GM12878 (cell line): Measurements from ENCODE around the gene THUMPD3. TPM values are rescaled to one million over a fixed set of nuclear protein-coding genes. Genes with fewer than 3 reads are reported as not detected.
A peak's percentile ranks its signal among the peaks of the same experiment; 100 is the strongest.

Experiments
- ATAC-seq: fragments of 200-7000 bp; cut with Tn5 transposase; 3 replicates; pipeline ENCODE4 v1.9.1; 2020; ENCODE audit warnings: mild to moderate bottlenecking, moderate library complexity
- BruUV-seq: library from RNA; stranded (reverse); fragments of 400-500 nt; replicated peaks from 2 replicates; lab custom pipeline; 2021; lab: Mats Ljungman, UMichigan
- CTCF ChIA-PET: fragments of 300-600 bp; sonication (Branson Sonifier 250); formaldehyde crosslinking; extraction: SDS; loops from one replicate; lab custom pipeline; 2021; ENCODE audit warnings: inconsistent platforms; lab: Yijun Ruan, JAX
- POLR2A ChIA-PET: fragments of 350-600 bp; formaldehyde crosslinking; extraction: SDS; loops from one replicate; lab custom pipeline; 2021; ENCODE audit warnings: inconsistent platforms; lab: Charles Lee
- RAD21 ChIA-PET: fragments of 300-600 bp; sonication (Branson Sonifier 250); formaldehyde crosslinking; loops from one replicate; lab custom pipeline; 2023; ENCODE audit warnings: antibody characterized with exemption; ENCODE audit not compliant: unreplicated experiment; lab: Charles Lee
- SMC1A ChIA-PET: fragments of 300-600 bp; sonication (Branson Sonifier 250); formaldehyde crosslinking; loops from one replicate; lab custom pipeline; 2023; ENCODE audit not compliant: unreplicated experiment, uncharacterized antibody; lab: Charles Lee
- DNase-seq: peaks from one replicate; pipeline ENCODE4 v3.0.0-alpha.2; 2011; ENCODE audit warnings: low read depth, low spot score
- FAIRE-seq: peaks from 3 replicates; lab custom pipeline; 2011; peaks lifted over from hg19 to GRCh38; lab: Jason Lieb, UNC
- H2AFZ ChIP-seq: 2 replicates; pipeline ENCODE4 v1.6.0; 2011; ENCODE audit warnings: low read depth, low read length, control low read depth; ENCODE audit not compliant: control insufficient read depth
- H3K27ac ChIP-seq: 2 replicates; pipeline ENCODE4 v1.5.1; 2011; ENCODE audit warnings: control low read depth; ENCODE audit not compliant: control insufficient read depth, insufficient read depth
- H3K27me3 ChIP-seq, 2 experiments: replicated peaks in 1 of 2; 2 replicates each; pipeline versions ENCODE4 v1.6.0 to v1.6.1; 2011; ENCODE audit warnings: low read length in 1 of 2; ENCODE audit not compliant: control insufficient read depth in 2 of 2, insufficient read depth in 2 of 2
- H3K36me3 ChIP-seq, 2 experiments: 2 replicates each; pipeline ENCODE4 v1.5.1; 2011; ENCODE audit warnings: low read length in 1 of 2; ENCODE audit not compliant: control insufficient read depth in 2 of 2, insufficient read depth in 2 of 2
- H3K4me1 ChIP-seq: 2 replicates; pipeline ENCODE4 v1.6.1; 2011; ENCODE audit warnings: mild to moderate bottlenecking, low read length, moderate library complexity, mixed read lengths; ENCODE audit not compliant: control insufficient read depth, insufficient read depth
- H3K4me2 ChIP-seq: 2 replicates; pipeline ENCODE4 v1.6.0; 2011; ENCODE audit warnings: control low read depth; ENCODE audit not compliant: control insufficient read depth, insufficient read depth
- H3K4me3 ChIP-seq: fragments of 200-600 bp; sonication (generic); 2 replicates; pipeline ENCODE4 v1.5.1; 2016
- H3K79me2 ChIP-seq: 2 replicates; pipeline ENCODE4 v1.6.0; 2011; ENCODE audit warnings: low read length; ENCODE audit not compliant: control insufficient read depth, insufficient read depth
- H3K9ac ChIP-seq: 2 replicates; pipeline ENCODE4 v1.8.0; 2011; ENCODE audit warnings: low read length, control low read depth, mixed read lengths; ENCODE audit not compliant: control insufficient read depth, insufficient read depth
- H3K9me3 ChIP-seq: replicated peaks from 3 replicates; pipeline ENCODE4 v1.5.1; 2011; ENCODE audit warnings: mild to moderate bottlenecking, low read length; ENCODE audit not compliant: control insufficient read depth, insufficient read depth
- H4K20me1 ChIP-seq: 2 replicates; pipeline ENCODE4 v1.6.0; 2011; ENCODE audit not compliant: control insufficient read depth, insufficient read depth
- CHD1 ChIP-seq: IDR thresholded peaks from 2 replicates; pipeline ENCODE4 v1.6.1; 2012; ENCODE audit warnings: low read depth, low read length, improper control_type of control experiment
- POLR2AphosphoS5 ChIP-seq: IDR thresholded peaks from 2 replicates; pipeline ENCODE4 v1.6.1; 2011; ENCODE audit warnings: mild to moderate bottlenecking, low read length, inconsistent platforms
- RELA ChIP-seq: fragments of 450-650 bp; IDR thresholded peaks from 2 replicates; pipeline ENCODE4 v1.8.0; 2014; ENCODE audit warnings: borderline replicate concordance; ENCODE audit not compliant: partially characterized antibody
- TCF12 ChIP-seq: IDR thresholded peaks from 2 replicates; pipeline ENCODE4 v1.6.1; 2011; ENCODE audit warnings: low read depth, mild to moderate bottlenecking, low read length
- YY1 ChIP-seq: IDR thresholded peaks from 2 replicates; pipeline ENCODE4 v1.6.1; 2011; ENCODE audit warnings: low read depth, mild to moderate bottlenecking, low read length
- ZNF384 ChIP-seq: IDR thresholded peaks from 2 replicates; pipeline ENCODE4 v1.6.1; 2012; ENCODE audit warnings: low read depth, mild to moderate bottlenecking, low read length, improper control_type of control experiment, borderline replicate concordance
- WGBS: methylation state at CpG from one replicate; pipeline ENCODE4 v1.1.6; 2016; ENCODE audit warnings: low lambda C conversion rate; ENCODE audit not compliant: insufficient replicate concordance, insufficient coverage; ENCODE audit errors: missing lambda C conversion rate; 5-methylcytosine and 5-hydroxymethylcytosine counted together
- in situ Hi-C: fragments of 300-500 bp; cut with MboI; formaldehyde crosslinking; loops from 9 replicates; pipeline ENCODE4 v1.14.3; 2018; ENCODE audit warnings: mixed read lengths
- intact Hi-C: fragments of 100-400 bp; cut with micrococcal nuclease; formaldehyde crosslinking; loops from one replicate; pipeline ENCODE4 v1.14.2; 2022; ENCODE audit not compliant: unreplicated experiment
- polyA plus RNA-seq, 11 experiments: library from polyadenylated mRNA; depleted of rRNA in 4 of 11; unstranded in 6 of 11; stranded (reverse) in 5 of 11; fragments of >200 nt; fragmentation: Nextera tagmentation in 4 of 11; fragmentation: Illumina TruSeq in 1 of 11; extraction: Ambion mirVana in 4 of 11; extraction: Trizol in 1 of 11; gene quantifications; 1 replicate in 1 of 11; 2 replicates in 10 of 11; pipeline versions ENCODE4 v1.2.1 to v1.2.3, GENCODE V29; 2011 to 2016; ENCODE audit warnings: inconsistent platforms in 2 of 11, missing spikeins in 2 of 11, low read depth in 1 of 11
- total RNA-seq, 4 experiments: library from RNA; depleted of rRNA in 3 of 4; stranded (reverse); fragments of >200 nt in 3 of 4; fragmentation: Illumina TruSeq in 1 of 4; extraction: Trizol in 1 of 4; gene quantifications; 2 replicates each; pipeline versions ENCODE4 v1.2.1 to v1.2.3, GENCODE V29; 2013 to 2021
- TF ChIP-seq, protein P1 (sequence below): IDR thresholded peaks from 2 replicates; pipeline ENCODE4 v1.6.1; 2012; ENCODE audit warnings: low read depth, low read length, improper control_type of control experiment
- TF ChIP-seq, protein P2 (sequence below): IDR thresholded peaks from 2 replicates; pipeline ENCODE4 v1.6.1; 2012; ENCODE audit warnings: low read length, inconsistent platforms

Gene THUMPD3
- total and polyA plus RNA-seq, 10 of the 15 experiments (the other 5 are each of a cell fraction or from before 2014, with no cell fraction given), result 28.7 to 47.4 (median 41.8) TPM

DNA sequence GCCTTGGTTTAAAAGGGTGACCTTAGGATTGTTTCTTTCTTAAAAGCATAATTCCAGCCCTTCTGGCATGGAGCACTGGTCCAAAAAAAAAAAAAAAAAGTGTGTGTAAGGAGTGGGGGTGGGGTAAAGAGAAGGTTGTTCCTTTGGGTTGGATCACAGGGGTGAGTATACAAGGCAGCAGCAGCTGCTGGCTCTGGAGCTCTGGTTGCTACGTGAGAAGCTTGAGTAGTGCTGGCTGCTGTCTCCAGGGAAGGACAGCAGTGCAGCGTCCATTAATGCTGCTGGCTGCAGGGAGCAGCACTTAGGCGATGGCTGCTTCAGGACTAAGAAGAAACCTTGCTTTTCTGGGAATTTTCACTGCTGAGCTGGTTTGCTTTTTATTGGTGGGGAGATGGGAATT, 36.9 kb downstream of the THUMPD3 start:
- peak overlapping the region; percentile 99 for H3K4me3 ChIP-seq
- POLR2A ChIA-PET, result interaction anchor here (0.7 to 2.0 kb wide), 10 partner anchors 9 to 391 kb away, joined by 3 to 13 read pairs (median 4); partner anchors contain the start of gene THUMPD3
- BruUV-seq, result no TSS peak
- TF ChIP-seq, protein P1, sequence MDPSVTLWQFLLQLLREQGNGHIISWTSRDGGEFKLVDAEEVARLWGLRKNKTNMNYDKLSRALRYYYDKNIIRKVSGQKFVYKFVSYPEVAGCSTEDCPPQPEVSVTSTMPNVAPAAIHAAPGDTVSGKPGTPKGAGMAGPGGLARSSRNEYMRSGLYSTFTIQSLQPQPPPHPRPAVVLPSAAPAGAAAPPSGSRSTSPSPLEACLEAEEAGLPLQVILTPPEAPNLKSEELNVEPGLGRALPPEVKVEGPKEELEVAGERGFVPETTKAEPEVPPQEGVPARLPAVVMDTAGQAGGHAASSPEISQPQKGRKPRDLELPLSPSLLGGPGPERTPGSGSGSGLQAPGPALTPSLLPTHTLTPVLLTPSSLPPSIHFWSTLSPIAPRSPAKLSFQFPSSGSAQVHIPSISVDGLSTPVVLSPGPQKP, result no peak
- TF ChIP-seq, protein P2, sequence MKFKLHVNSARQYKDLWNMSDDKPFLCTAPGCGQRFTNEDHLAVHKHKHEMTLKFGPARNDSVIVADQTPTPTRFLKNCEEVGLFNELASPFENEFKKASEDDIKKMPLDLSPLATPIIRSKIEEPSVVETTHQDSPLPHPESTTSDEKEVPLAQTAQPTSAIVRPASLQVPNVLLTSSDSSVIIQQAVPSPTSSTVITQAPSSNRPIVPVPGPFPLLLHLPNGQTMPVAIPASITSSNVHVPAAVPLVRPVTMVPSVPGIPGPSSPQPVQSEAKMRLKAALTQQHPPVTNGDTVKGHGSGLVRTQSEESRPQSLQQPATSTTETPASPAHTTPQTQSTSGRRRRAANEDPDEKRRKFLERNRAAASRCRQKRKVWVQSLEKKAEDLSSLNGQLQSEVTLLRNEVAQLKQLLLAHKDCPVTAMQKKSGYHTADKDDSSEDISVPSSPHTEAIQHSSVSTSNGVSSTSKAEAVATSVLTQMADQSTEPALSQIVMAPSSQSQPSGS, result no peak
- TF ChIP-seq TCF12 (0 out of 2 replicates have a peak, but pooled peaks have one; percentile 52), POLR2AphosphoS5 (peak; percentile 57; the same call in 1 of the 2 replicates), YY1 (peak; percentile 86), CHD1 (no peak), ZNF384 (peak; percentile 45; the same call in 1 of the 2 replicates), RELA (no peak)
- RAD21 ChIA-PET, result interaction anchor here (0.7 to 2.1 kb wide), 6 partner anchors 10 to 46 kb away, joined by 3 to 5 read pairs (median 4); partner anchors contain the start of gene THUMPD3
- H3K79me2 ChIP-seq, result peaks cover 91% of the 10 kb centered on the region
- H3K4me2 ChIP-seq, result peak overlapping the region; percentile 70
- ATAC-seq (no peak), DNase-seq (no peak), FAIRE-seq (peak; percentile 59)
- peaks cover 0 to 8% of the 10 kb centered on the region in 2 experiments; a peak in 1 of 4 replicates for H3K36me3 ChIP-seq
- in situ Hi-C loops, result no loop called here
- H4K20me1 ChIP-seq, result peaks cover 3% of the 10 kb centered on the region
- H3K27me3 ChIP-seq, result no peaks in the 10 kb centered on the region
- H3K9ac ChIP-seq, result peak overlapping the region; percentile 99
- H3K27ac ChIP-seq, result peak overlapping the region; percentile 100
- no peak overlapping the region for H2AFZ ChIP-seq
- H3K4me1 ChIP-seq, result peaks cover 5% of the 10 kb centered on the region; the same call in 1 of the 2 replicates
- H3K9me3 ChIP-seq, result no peaks in the 10 kb centered on the region
- CTCF ChIA-PET, result interaction anchor here (1.3 to 2.3 kb wide), 5 partner anchors 9 to 46 kb away, joined by 4 to 11 read pairs (median 8); partner anchors contain the start of gene THUMPD3
- SMC1A ChIA-PET, result interaction anchor here (0.8 to 2.3 kb wide), 12 partner anchors 9 to 328 kb away, joined by 3 to 15 read pairs (median 4); partner anchors contain the start of gene THUMPD3
- intact Hi-C loops, result no loop called here
- 0% methylated on average over 3 of the region's 3 CpGs for WGBS
